ENCODE data around the gene PRKN.

GRCh38 chr6:161479376-161479775, 1248.2 kb downstream of the PRKN start:
- TF ChIP-seq, protein P1, sequence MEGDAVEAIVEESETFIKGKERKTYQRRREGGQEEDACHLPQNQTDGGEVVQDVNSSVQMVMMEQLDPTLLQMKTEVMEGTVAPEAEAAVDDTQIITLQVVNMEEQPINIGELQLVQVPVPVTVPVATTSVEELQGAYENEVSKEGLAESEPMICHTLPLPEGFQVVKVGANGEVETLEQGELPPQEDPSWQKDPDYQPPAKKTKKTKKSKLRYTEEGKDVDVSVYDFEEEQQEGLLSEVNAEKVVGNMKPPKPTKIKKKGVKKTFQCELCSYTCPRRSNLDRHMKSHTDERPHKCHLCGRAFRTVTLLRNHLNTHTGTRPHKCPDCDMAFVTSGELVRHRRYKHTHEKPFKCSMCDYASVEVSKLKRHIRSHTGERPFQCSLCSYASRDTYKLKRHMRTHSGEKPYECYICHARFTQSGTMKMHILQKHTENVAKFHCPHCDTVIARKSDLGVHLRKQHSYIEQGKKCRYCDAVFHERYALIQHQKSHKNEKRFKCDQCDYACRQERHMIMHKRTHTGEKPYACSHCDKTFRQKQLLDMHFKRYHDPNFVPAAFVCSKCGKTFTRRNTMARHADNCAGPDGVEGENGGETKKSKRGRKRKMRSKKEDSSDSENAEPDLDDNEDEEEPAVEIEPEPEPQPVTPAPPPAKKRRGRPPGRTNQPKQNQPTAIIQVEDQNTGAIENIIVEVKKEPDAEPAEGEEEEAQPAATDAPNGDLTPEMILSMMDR (IDR thresholded peaks at IDR 0.05; ENCODE audit: low read length), result no peak
- TF ChIP-seq EZH2 (IDR thresholded peaks at IDR 0.05; ENCODE audit: borderline replicate concordance, low read length), result no peak

All from OCI-LY1 (cell line).